OCI-LY1 (cell line): Measurements from ENCODE around the gene ERICH3.

ENCODE experiments used
- EZH2 ChIP-seq: fragments of 200-600 bp; sonication (generic), shearing (Covaris generic); IDR thresholded peaks from 2 replicates; pipeline ENCODE4 v1.8.0; 2017; ENCODE audit warnings: borderline replicate concordance, mixed run types, mild to moderate bottlenecking, antibody characterized with exemption, low read length, moderate library complexity, mixed read lengths
- TF ChIP-seq, protein P1 (sequence below): fragments of 200-600 bp; sonication (generic), shearing (Covaris generic); IDR thresholded peaks from 2 replicates; pipeline ENCODE4 v1.5.1; 2017; ENCODE audit warnings: mild to moderate bottlenecking, antibody characterized with exemption, low read length, moderate library complexity, mixed read lengths

DNA sequence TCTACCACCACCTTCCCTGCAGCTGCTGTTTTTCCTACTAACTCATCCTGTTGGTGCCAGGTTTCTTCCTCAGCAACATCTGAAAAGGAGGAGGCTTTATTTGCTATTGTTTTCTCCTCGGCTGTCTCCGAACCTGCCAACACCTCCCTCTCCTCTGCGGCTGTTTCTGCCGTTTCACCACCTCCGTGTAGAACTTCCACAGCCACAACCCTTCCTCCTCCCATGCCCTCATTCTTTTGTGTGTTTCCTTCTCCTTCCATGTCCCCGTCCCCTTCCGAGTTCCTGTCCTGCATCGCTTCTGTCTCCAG, 102.1 kb downstream of the ERICH3 start:
- no peak for TF ChIP-seq EZH2
- TF ChIP-seq, protein P1, sequence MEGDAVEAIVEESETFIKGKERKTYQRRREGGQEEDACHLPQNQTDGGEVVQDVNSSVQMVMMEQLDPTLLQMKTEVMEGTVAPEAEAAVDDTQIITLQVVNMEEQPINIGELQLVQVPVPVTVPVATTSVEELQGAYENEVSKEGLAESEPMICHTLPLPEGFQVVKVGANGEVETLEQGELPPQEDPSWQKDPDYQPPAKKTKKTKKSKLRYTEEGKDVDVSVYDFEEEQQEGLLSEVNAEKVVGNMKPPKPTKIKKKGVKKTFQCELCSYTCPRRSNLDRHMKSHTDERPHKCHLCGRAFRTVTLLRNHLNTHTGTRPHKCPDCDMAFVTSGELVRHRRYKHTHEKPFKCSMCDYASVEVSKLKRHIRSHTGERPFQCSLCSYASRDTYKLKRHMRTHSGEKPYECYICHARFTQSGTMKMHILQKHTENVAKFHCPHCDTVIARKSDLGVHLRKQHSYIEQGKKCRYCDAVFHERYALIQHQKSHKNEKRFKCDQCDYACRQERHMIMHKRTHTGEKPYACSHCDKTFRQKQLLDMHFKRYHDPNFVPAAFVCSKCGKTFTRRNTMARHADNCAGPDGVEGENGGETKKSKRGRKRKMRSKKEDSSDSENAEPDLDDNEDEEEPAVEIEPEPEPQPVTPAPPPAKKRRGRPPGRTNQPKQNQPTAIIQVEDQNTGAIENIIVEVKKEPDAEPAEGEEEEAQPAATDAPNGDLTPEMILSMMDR, result no peak
